ENCODE results near the gene RFX3.

Gene RFX3

GRCh38 chr9:3180696-3181048 is 345.1 kb downstream of the RFX3 start:
- peaks cover 36% of the 10 kb centered on the region for H3K27me3 ChIP-seq (ENCODE audit: insufficient read depth, poor library complexity, severe bottlenecking)
- TF ChIP-seq POLR2AphosphoS5 (IDR thresholded peaks at IDR 0.05; ENCODE audit: low read depth) (no peak), SPI1 (IDR thresholded peaks at IDR 0.05; ENCODE audit: borderline replicate concordance, low read depth) (no peak), GABPA (IDR thresholded peaks at IDR 0.05; ENCODE audit: low read depth) (no peak), CTCF (IDR thresholded peaks at IDR 0.05; ENCODE audit: insufficient read depth, low read length) (no peak), REST (IDR thresholded peaks at IDR 0.05; ENCODE audit: insufficient replicate concordance, low read depth) (no peak)
- no peak overlapping the region for H3K4me3 ChIP-seq (replicated peaks; ENCODE audit: insufficient read depth, low read length)
- no peak for DNase-seq (ENCODE audit: low read depth in 1 of 2, low spot score in 1 of 2)
- H3K27ac ChIP-seq (replicated peaks), result no peak overlapping the region

GRCh38 chr9:3179711-3180110 is 346.1 kb downstream of the RFX3 start:
- DNase-seq (ENCODE audit: low read depth in 1 of 2, low spot score in 1 of 2), result no peak
- Histone ChIP-seq H3K27ac (replicated peaks) (no peak overlapping the region), H3K4me3 (replicated peaks; ENCODE audit: insufficient read depth, low read length) (no peak overlapping the region), H3K27me3 (ENCODE audit: insufficient read depth, poor library complexity, severe bottlenecking) (peaks cover 33% of the 10 kb centered on the region)
- no peak for TF ChIP-seq GABPA (IDR thresholded peaks at IDR 0.05; ENCODE audit: low read depth)

- H3K4me3 ChIP-seq (replicated peaks; ENCODE audit: insufficient read depth, low read length), result no peak overlapping the region
- no peak overlapping the region for H3K27ac ChIP-seq (replicated peaks)
- DNase-seq (ENCODE audit: low read depth in 1 of 2, low spot score in 1 of 2), result no peak
- H3K27me3 ChIP-seq (ENCODE audit: insufficient read depth, poor library complexity, severe bottlenecking), result peaks cover 29% of the 10 kb centered on the region
- no peak for TF ChIP-seq REST (IDR thresholded peaks at IDR 0.05; ENCODE audit: insufficient replicate concordance, low read depth)
- no peak for TF ChIP-seq SPI1 (IDR thresholded peaks at IDR 0.05; ENCODE audit: borderline replicate concordance, low read depth)
- TF ChIP-seq POLR2AphosphoS5 (IDR thresholded peaks at IDR 0.05; ENCODE audit: low read depth), result no peak
- no peak for TF ChIP-seq CTCF (IDR thresholded peaks at IDR 0.05; ENCODE audit: insufficient read depth, low read length)
- no peak for TF ChIP-seq GABPA (IDR thresholded peaks at IDR 0.05; ENCODE audit: low read depth)
These were observed 347.9 kb downstream of the RFX3 start for GRCh38 chr9:3177936-3178335.

DNA sequence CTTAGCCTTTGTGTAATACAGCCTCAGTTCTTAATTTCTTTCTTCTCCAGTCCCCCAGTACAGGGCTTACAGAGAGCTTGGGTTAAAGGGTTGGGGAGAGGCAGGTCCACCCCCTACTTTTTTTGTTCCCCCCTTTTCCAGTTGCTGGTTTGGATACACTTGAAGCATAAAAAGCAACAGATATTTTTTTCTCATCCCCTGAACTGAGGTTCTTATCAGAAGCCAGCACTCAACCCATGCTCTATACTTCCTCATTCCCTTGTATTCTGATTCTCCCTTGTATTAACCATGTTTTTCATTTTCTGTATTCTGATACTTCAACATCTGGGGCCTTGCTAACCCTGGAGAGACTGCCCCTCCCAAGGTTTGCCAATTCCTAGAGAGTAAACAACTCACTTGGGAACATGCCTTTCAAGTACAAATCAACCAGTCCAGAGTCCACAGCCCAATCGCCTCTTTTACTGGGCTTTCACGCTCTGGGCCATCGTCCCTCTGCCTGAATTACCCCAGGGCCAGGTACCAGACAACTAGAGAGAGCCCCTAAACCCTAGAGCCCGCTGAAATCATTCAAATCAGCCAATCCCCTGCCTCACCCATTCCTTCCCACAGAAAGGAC is 348.5 kb downstream of the RFX3 start:
- Histone ChIP-seq H3K4me3 (replicated peaks; ENCODE audit: insufficient read depth, low read length) (no peak overlapping the region), H3K27me3 (ENCODE audit: insufficient read depth, poor library complexity, severe bottlenecking) (peaks cover 24% of the 10 kb centered on the region), H3K27ac (replicated peaks) (no peak overlapping the region)
- DNase-seq (ENCODE audit: low read depth in 1 of 2, low spot score in 1 of 2), result no peak
- TF ChIP-seq POLR2AphosphoS5 (IDR thresholded peaks at IDR 0.05; ENCODE audit: low read depth) (no peak), GABPA (IDR thresholded peaks at IDR 0.05; ENCODE audit: low read depth) (no peak), REST (IDR thresholded peaks at IDR 0.05; ENCODE audit: insufficient replicate concordance, low read depth) (no peak), CTCF (IDR thresholded peaks at IDR 0.05; ENCODE audit: insufficient read depth, low read length) (no peak), SPI1 (IDR thresholded peaks at IDR 0.05; ENCODE audit: borderline replicate concordance, low read depth) (no peak)

All from HL-60 (cell line).